Breast epithelium (tissue), 3 donors: ENCODE results near the gene SYT5.

Experiments used
- POLR2A ChIP-seq: fragments of 450-650 bp; IDR thresholded peaks from one replicate; pipeline ENCODE4 v1.6.1; 2016; ENCODE audit warnings: antibody characterized with exemption, mild to moderate bottlenecking, moderate library complexity
- TF ChIP-seq, protein P1 (sequence below), 3 donors: fragments of 450-650 bp; IDR thresholded peaks; one replicate each; pipeline ENCODE4 v1.5.1; 2016 to 2017; ENCODE audit warnings: antibody characterized with exemption in 3 of 3, mild to moderate bottlenecking in 3 of 3, moderate library complexity in 3 of 3

DNA sequence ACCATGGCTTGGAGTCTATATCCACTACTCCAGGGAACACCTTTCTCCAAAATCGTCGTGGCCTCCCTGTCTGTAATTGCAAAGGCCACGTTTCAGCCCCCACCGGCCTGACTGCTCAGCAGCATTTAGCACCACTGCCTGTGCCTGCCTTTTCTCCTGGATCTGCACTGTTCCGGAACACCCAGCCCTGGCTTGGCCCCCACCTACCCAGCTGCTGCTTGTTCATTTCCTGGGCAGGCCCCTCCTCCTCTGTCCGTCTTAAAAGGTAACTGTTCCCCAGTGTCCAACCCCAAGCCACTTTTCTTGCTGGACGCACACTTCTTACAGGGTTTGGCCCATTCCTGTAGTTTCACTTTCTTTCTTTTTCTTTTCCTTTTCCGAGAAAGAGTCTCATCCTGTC lies 8.5 kb upstream of the SYT5 start:
- TF ChIP-seq, protein P1, sequence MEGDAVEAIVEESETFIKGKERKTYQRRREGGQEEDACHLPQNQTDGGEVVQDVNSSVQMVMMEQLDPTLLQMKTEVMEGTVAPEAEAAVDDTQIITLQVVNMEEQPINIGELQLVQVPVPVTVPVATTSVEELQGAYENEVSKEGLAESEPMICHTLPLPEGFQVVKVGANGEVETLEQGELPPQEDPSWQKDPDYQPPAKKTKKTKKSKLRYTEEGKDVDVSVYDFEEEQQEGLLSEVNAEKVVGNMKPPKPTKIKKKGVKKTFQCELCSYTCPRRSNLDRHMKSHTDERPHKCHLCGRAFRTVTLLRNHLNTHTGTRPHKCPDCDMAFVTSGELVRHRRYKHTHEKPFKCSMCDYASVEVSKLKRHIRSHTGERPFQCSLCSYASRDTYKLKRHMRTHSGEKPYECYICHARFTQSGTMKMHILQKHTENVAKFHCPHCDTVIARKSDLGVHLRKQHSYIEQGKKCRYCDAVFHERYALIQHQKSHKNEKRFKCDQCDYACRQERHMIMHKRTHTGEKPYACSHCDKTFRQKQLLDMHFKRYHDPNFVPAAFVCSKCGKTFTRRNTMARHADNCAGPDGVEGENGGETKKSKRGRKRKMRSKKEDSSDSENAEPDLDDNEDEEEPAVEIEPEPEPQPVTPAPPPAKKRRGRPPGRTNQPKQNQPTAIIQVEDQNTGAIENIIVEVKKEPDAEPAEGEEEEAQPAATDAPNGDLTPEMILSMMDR (IDR thresholded peaks at IDR 0.05): no peak
- no peak for TF ChIP-seq POLR2A
